Fibroblast of the aortic adventitia (primary cell): ENCODE data around the gene THADA. TPM values are rescaled to one million over a fixed set of nuclear protein-coding genes. Genes with fewer than 3 reads are reported as not detected.
"Not testable (repeated sequence)": the region's sequence is repeated elsewhere in the genome, so short reads cannot be mapped to it uniquely, and the experiment has no call there.

Experiments used
- DNase-seq: peaks from one replicate; pipeline ENCODE4 v3.0.0-alpha.2; 2010; ENCODE audit warnings: low read depth
- H3K4me3 ChIP-seq: 2 replicates; pipeline ENCODE4 v1.5.1; 2011; ENCODE audit warnings: low read depth, mild to moderate bottlenecking, control low read depth, low read length, moderate library complexity
- CTCF ChIP-seq: IDR thresholded peaks from 2 replicates; pipeline ENCODE4 v1.5.1; 2011; ENCODE audit warnings: mild to moderate bottlenecking, low read length, control low read depth, inconsistent platforms; ENCODE audit not compliant: insufficient read depth
- total RNA-seq: library from RNA; depleted of rRNA; stranded (reverse); fragments of >200 nt; gene quantifications from 2 replicates; pipeline ENCODE4 v1.2.3, GENCODE V29; 2012; ENCODE audit warnings: low replicate concordance

Gene THADA
- total RNA-seq, 1 donor: 34.6 TPM

- peak; percentile 90 for TF ChIP-seq CTCF
- H3K4me3 ChIP-seq: no peak overlapping the region
- DNase-seq: peak; percentile 80
These were observed 16.4 kb upstream of the THADA start for GRCh38 chr2:43611987-43612894.

GRCh38 chr2:43610361-43610760 lies 14.5 kb upstream of the THADA start:
- DNase-seq: no peak
- H3K4me3 ChIP-seq: no peak overlapping the region
- TF ChIP-seq CTCF: no peak

DNA sequence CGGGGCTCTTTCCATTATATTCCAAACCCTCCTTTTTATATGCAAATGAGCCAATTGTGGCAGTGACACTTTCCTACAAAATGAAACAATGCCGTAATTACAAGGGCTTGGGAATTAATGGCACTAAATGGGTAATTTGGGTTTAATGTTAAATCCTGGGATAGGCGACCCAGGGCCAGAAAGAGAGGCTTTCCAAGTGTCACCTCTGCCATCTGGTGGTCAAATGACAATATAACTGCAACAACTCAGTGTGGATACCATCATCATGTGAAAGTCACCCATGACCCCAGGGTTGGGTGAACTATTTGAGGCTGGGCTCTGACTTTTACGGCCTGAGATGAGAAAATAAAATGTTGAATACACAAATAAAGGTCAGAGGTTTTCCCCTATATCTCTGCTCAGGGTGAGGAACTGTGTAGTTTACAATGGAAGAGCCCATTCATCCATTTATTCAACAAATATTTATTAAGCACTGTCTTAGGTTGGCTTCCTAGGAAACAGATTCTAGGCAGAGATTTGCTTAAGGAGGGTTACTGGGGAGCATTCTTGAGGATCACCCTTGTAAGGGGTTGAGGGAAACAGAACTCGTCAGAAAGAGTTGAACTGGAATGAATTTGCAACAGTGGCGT lies 13.6 kb upstream of the THADA start:
- peak; percentile 61 for DNase-seq
- no peak overlapping the region for H3K4me3 ChIP-seq
- peak; percentile 66 for TF ChIP-seq CTCF

- TF ChIP-seq CTCF: no peak
- H3K4me3 ChIP-seq: no peak overlapping the region
- peak; percentile 10 for DNase-seq
These were observed 10.0 kb upstream of the THADA start for GRCh38 chr2:43605851-43606250.

DNA sequence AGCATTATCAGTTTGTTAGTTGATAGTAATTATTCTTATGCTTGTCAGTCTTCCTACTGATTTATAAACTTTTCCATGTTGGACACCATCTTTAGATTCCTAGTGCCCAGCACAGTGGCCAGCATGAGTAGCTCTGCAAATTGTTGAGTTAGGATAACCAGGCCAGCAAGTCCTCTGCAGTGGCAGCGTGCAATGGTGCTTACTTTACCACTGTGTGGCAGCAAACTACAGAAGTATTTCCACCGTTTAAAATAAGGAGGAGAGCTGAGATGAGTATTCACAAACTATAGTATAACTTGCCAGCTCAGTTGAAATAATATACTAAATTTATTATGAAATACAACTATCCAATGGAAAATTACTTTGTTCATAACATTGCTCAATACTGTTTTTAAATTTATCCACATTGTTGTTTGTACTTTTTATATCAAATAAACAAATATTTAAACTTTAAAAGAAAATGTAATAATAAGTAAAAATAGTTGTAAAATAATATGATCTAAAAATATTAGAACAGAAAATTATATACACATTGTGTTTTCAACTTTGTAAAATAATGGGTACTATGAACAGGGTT lies 9.3 kb upstream of the THADA start:
- peak; percentile 67 for DNase-seq
- H3K4me3 ChIP-seq: no peak overlapping the region
- TF ChIP-seq CTCF: peak; percentile 71

GRCh38 chr2:43604674-43605073 lies 8.8 kb upstream of the THADA start:
- DNase-seq: no peak
- H3K4me3 ChIP-seq: no peak overlapping the region
- no peak for TF ChIP-seq CTCF

DNA sequence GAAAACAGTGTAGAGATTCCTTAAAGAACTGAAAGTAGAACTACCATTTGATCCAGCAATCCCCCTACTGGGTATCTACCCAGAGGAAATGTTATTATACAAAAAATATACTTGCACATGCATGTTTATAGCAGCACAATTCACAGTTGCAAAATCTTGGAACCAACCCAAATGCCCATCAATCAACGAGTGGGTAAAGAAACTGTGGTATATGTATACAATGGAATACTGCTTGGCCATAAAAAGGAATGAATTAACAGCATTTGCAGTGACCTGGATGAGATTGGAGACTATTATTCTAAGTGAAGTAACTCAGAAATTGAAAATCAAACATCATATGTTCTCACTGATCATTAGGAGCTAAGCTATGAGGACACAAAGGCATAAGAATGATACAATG lies 4.8 kb upstream of the THADA start:
- not testable (repeated sequence) for H3K4me3 ChIP-seq, DNase-seq
